ENCODE results near the gene C19orf85. TPM values are rescaled to one million over a fixed set of nuclear protein-coding genes. Genes with fewer than 3 reads are reported as not detected.
A peak's percentile ranks its signal among the peaks of the same experiment; 100 is the strongest.

The C19orf85 gene
- total RNA-seq, 1 donor: not detected

DNA sequence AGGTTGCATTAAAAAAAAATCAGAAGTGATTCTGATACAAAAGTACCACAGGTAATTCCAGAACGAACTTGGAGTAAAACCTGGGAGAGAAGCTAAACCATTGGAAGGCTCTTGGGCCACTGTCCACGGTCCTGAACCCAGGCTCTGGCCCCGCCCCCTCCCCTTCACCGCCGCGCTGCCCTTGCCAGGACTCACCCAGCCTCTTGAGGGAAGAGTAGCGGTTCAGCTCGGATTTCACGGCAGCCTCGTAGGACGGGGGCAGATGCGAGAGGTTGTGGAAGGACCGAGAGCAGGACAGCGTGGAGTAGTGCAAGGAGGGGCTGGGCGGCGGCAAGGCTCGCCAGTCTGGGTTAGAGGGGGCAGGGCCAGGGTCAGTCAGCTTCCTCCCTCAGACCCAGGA is 27.1 kb downstream of the C19orf85 start:
- H3K4me3 ChIP-seq (ENCODE audit: low read depth, low read length): no peak overlapping the region
- TF ChIP-seq, protein P1, sequence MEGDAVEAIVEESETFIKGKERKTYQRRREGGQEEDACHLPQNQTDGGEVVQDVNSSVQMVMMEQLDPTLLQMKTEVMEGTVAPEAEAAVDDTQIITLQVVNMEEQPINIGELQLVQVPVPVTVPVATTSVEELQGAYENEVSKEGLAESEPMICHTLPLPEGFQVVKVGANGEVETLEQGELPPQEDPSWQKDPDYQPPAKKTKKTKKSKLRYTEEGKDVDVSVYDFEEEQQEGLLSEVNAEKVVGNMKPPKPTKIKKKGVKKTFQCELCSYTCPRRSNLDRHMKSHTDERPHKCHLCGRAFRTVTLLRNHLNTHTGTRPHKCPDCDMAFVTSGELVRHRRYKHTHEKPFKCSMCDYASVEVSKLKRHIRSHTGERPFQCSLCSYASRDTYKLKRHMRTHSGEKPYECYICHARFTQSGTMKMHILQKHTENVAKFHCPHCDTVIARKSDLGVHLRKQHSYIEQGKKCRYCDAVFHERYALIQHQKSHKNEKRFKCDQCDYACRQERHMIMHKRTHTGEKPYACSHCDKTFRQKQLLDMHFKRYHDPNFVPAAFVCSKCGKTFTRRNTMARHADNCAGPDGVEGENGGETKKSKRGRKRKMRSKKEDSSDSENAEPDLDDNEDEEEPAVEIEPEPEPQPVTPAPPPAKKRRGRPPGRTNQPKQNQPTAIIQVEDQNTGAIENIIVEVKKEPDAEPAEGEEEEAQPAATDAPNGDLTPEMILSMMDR (IDR thresholded peaks at IDR 0.05; ENCODE audit: insufficient read depth, low read depth, low read length): no peak
- DNase-seq (ENCODE audit: low read depth): peak; percentile 57

- TF ChIP-seq, protein P1 (IDR thresholded peaks at IDR 0.05; ENCODE audit: insufficient read depth, low read depth, low read length): no peak
- H3K4me3 ChIP-seq (ENCODE audit: low read depth, low read length): no peak overlapping the region
- no peak for DNase-seq (ENCODE audit: low read depth)
Measured at GRCh38 chr19:55436847-55437246, 27.7 kb downstream of the C19orf85 start.

- TF ChIP-seq, protein P1 (IDR thresholded peaks at IDR 0.05; ENCODE audit: insufficient read depth, low read depth, low read length): no peak
- H3K4me3 ChIP-seq (ENCODE audit: low read depth, low read length): no peak overlapping the region
- no peak for DNase-seq (ENCODE audit: low read depth)
Measured at GRCh38 chr19:55435020-55435419, 29.5 kb downstream of the C19orf85 start.

GRCh38 chr19:55434356-55434919 is 30.1 kb downstream of the C19orf85 start:
- TF ChIP-seq, protein P1 (IDR thresholded peaks at IDR 0.05; ENCODE audit: insufficient read depth, low read depth, low read length): no peak
- H3K4me3 ChIP-seq (ENCODE audit: low read depth, low read length): no peak overlapping the region
- no peak for DNase-seq (ENCODE audit: low read depth)

DNA sequence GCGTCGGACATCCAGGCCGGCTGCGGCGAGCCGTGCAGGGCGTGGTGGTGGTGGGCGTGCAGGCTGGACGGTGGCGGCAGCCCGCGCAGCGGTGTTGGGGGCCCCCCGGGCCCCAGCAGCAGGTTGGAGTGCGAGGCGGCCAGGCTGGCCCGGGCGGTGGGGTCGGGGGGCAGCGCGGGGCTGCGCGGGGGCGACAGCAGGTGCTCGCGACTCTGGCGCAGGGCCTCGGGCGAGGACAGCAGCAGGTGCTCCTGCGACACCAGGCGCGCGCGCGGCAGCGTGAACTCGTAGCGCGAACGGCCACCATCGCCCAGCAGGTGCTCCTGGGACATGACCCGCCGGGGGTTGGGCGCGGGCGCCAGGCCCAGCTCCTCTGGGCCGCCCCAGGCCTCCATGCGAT is 31.3 kb downstream of the C19orf85 start:
- DNase-seq (ENCODE audit: low read depth): no peak
- no peak overlapping the region for H3K4me3 ChIP-seq (ENCODE audit: low read depth, low read length)
- TF ChIP-seq, protein P1 (IDR thresholded peaks at IDR 0.05; ENCODE audit: insufficient read depth, low read depth, low read length): no peak

DNA sequence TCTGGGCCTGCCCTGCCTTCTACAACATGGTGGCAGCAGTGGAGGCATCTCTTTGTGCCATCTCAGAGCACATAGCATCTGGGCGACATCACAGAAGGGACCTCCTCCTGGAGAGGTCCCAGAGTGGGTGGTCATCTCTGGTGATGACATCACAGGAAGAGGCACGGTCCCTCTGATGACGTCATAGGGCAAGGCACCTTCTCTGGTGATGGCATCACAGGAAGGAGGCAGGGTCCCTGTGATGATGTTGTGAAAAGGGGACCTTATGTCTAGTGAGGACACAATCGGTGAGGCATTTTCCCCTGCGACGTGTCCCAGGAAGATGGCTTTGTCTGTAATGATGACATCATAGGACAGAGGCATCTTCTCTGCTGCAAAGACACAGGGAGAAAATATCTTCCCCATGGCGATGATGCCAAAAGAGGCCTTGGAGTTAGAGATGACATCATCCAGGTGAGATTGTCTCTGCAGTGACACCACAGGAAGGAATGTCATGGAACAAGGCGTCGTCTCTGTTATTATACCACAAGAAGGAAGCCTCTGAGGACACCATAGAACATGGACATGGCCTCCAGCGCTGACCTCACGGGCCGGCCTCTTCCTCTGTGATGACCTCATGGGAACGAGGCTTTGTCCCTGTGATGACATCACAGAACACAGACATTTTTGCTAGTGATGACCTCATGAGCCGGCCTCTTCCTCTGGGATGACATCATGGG is 32.2 kb downstream of the C19orf85 start:
- DNase-seq (ENCODE audit: low read depth): no peak
- TF ChIP-seq, protein P1 (IDR thresholded peaks at IDR 0.05; ENCODE audit: insufficient read depth, low read depth, low read length): no peak

More for the DNA sequence above, 32.2 kb downstream of the C19orf85 start:
- no peak overlapping the region for H3K4me3 ChIP-seq (ENCODE audit: low read depth, low read length)
